Measurements from ENCODE around the gene RARB.

DNA sequence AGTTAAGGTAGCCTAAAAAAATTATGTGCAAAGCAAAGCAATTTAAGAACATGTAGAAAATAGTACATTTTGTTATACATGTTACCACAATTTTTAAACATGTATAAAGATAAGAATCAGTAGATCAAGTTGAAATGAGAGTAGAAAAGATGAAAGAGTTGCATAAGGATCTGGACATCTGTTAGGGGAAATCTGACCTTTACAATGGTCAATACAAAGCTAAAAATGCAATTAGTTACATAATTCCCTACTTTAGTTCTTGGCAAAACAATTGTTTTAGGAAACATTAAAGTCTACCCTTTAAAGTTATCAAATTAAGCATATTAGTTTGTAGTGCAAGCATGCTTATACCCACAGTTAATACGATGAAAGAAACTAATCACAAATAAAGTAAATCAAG is 203.9 kb downstream of the RARB start:
- TF ChIP-seq, protein P1, sequence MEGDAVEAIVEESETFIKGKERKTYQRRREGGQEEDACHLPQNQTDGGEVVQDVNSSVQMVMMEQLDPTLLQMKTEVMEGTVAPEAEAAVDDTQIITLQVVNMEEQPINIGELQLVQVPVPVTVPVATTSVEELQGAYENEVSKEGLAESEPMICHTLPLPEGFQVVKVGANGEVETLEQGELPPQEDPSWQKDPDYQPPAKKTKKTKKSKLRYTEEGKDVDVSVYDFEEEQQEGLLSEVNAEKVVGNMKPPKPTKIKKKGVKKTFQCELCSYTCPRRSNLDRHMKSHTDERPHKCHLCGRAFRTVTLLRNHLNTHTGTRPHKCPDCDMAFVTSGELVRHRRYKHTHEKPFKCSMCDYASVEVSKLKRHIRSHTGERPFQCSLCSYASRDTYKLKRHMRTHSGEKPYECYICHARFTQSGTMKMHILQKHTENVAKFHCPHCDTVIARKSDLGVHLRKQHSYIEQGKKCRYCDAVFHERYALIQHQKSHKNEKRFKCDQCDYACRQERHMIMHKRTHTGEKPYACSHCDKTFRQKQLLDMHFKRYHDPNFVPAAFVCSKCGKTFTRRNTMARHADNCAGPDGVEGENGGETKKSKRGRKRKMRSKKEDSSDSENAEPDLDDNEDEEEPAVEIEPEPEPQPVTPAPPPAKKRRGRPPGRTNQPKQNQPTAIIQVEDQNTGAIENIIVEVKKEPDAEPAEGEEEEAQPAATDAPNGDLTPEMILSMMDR (IDR thresholded peaks at IDR 0.05) = no peak
- TF ChIP-seq EZH2 (IDR thresholded peaks at IDR 0.05) = no peak
- no peak for TF ChIP-seq EZH2phosphoT487 (IDR thresholded peaks at IDR 0.05)
